Mesodermal cell (in vitro differentiated cells): ENCODE data around the gene ENOX2.
"Not testable (repeated sequence)": the region's sequence is repeated elsewhere in the genome, so short reads cannot be mapped to it uniquely, and the experiment has no call there.

Experiments used
- H3K27ac ChIP-seq: 2 replicates; pipeline ENCODE4 v1.7.0; 2013; ENCODE audit warnings: mild to moderate bottlenecking, low read depth, low read length, moderate library complexity; ENCODE audit not compliant: severe bottlenecking
- H3K36me3 ChIP-seq: 2 replicates; pipeline ENCODE4 v1.7.1; 2013; ENCODE audit warnings: mild to moderate bottlenecking, low read length, moderate library complexity; ENCODE audit not compliant: control insufficient read depth, insufficient read depth
- H3K4me1 ChIP-seq: one replicate; pipeline ENCODE4 v1.7.1; 2013; ENCODE audit warnings: mild to moderate bottlenecking, low read length; ENCODE audit not compliant: insufficient read depth, control insufficient read depth, poor library complexity, severe bottlenecking
- H3K4me3 ChIP-seq: 2 replicates; pipeline ENCODE4 v1.7.0; 2013; ENCODE audit warnings: low read length, control low read depth, mild to moderate bottlenecking; ENCODE audit not compliant: insufficient read depth, poor library complexity, severe bottlenecking; ENCODE audit errors: extremely low read depth
- H3K9me3 ChIP-seq: 2 replicates; pipeline ENCODE4 v1.7.1; 2013; ENCODE audit warnings: mild to moderate bottlenecking, low read length, moderate library complexity; ENCODE audit not compliant: control insufficient read depth
- WGBS, 2 experiments: methylation state at CpG; one replicate each; pipeline ENCODE4 v1.1.5; 2013; ENCODE audit warnings: missing lambda C conversion rate in 2 of 2; ENCODE audit not compliant: insufficient coverage in 2 of 2; 5-methylcytosine and 5-hydroxymethylcytosine counted together

ENOX2 gene

GRCh38 chrX:130719413-130719812, 183.6 kb downstream of the ENOX2 start:
- H3K9me3 ChIP-seq = no peaks in the 10 kb centered on the region
- WGBS, 2 experiments = 74% methylated on average over 4 of the region's 6 CpGs; no CpG with 5 or more reads in 1 of the 2 experiments
- no peak overlapping the region for H3K27ac ChIP-seq
- no peak overlapping the region for H3K4me3 ChIP-seq
- H3K36me3 ChIP-seq = no peaks in the 10 kb centered on the region
- H3K4me1 ChIP-seq = no peaks in the 10 kb centered on the region

- Histone ChIP-seq H3K9me3 (no peaks in the 10 kb centered on the region), H3K36me3 (no peaks in the 10 kb centered on the region), H3K4me1 (no peaks in the 10 kb centered on the region), H3K27ac (no peak overlapping the region), H3K4me3 (no peak overlapping the region)
- 14% methylated on average over 2 of the region's 4 CpGs; no CpG with 5 or more reads in 1 of the 2 experiments for WGBS, 2 experiments
These were observed 184.9 kb downstream of the ENOX2 start for GRCh38 chrX:130718137-130718536.

DNA sequence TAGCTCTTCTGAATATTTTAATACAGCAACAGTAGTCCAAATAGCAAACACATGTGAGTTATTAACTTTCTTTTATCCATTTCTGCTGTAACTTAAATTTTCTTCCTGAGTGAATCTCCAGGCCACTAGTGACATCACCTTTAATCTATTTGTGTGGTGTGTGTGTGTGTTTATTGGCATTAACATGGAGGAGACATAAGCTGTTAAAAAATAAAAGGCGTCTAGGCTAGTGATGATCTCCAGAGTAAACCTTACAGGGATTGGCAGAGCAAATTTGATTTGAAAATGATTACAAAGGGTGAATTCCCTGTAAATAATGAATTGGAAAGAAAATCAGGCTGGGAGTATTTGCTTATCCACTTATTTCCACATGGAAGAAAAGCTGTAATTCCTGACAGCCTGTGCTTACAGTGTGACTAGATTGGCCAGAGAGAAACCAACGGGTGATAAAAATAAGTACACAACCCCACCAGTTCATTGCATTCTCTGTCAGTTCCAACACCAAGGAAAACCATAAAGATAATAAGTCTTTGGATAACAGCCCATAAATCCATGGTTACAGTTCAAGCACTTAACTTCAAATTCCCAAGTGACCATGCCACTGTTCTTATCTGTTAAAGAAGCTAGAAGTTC, 186.1 kb downstream of the ENOX2 start:
- Histone ChIP-seq H3K36me3 (no peaks in the 10 kb centered on the region), H3K4me3 (no peak overlapping the region), H3K9me3 (no peaks in the 10 kb centered on the region), H3K27ac (no peak overlapping the region), H3K4me1 (no peaks in the 10 kb centered on the region)
- WGBS, 2 experiments = 100% methylated on average over 2 of the region's 2 CpGs; no CpG with 5 or more reads in 1 of the 2 experiments

DNA sequence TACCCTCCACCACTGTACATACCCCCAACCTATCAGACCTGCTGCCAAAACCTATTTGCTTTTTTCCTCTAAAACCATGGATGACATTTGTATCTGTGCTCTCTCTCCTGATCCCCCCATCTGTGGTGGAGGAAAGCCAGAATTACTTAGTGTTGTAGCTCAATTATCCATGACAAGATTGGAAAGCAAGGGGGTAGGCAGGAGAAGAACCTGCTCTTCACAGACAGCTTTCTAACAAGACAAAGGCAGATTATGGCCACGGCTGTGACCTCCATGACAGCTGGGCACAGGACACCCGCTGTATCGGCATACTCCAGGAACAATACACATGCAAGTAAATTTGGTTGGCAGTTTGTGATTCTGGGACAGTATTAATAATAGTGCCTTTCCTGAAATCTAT, 186.7 kb downstream of the ENOX2 start:
- H3K4me1 ChIP-seq = no peaks in the 10 kb centered on the region
- 87% methylated on average over 3 of the region's 3 CpGs; no CpG with 5 or more reads in 1 of the 2 experiments for WGBS, 2 experiments
- no peak overlapping the region for H3K4me3 ChIP-seq
- no peaks in the 10 kb centered on the region for H3K36me3 ChIP-seq
- no peaks in the 10 kb centered on the region for H3K9me3 ChIP-seq
- H3K27ac ChIP-seq = no peak overlapping the region

- 83 to 100% methylated on average over 1 of the region's 3 CpGs for WGBS, 2 experiments
- H3K4me3 ChIP-seq = no peak overlapping the region
- no peaks in the 10 kb centered on the region for H3K4me1 ChIP-seq
- H3K36me3 ChIP-seq = no peaks in the 10 kb centered on the region
- H3K9me3 ChIP-seq = no peaks in the 10 kb centered on the region
- H3K27ac ChIP-seq = no peak overlapping the region
These were observed 187.7 kb downstream of the ENOX2 start for GRCh38 chrX:130715299-130715698.

DNA sequence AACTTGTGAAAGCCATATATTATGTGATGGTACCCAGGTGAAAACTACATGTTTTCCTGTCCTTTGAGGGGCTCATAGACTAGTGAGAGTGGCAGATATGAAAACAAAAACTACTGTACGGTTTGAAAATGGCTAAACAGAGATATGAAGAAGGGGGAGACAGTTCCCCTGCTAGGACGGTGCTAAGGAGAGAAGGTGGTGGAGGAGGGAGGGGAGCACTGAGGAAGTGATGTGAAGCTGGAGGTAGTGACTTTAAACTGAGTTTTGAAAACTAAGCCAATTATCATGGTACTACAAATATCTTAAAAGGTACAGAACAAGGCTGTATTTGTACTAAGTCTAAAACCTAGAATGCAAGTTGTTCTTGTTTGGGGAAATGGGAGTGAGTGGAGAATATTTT, 188.3 kb downstream of the ENOX2 start:
- Histone ChIP-seq H3K4me3 (no peak overlapping the region), H3K27ac (no peak overlapping the region), H3K36me3 (no peaks in the 10 kb centered on the region), H3K9me3 (no peaks in the 10 kb centered on the region), H3K4me1 (no peaks in the 10 kb centered on the region)
- 77 to 100% methylated on average over 1 to 2 of the region's 2 CpGs for WGBS, 2 experiments

GRCh38 chrX:130714135-130714534, 188.9 kb downstream of the ENOX2 start:
- Histone ChIP-seq H3K36me3 (no peaks in the 10 kb centered on the region), H3K9me3 (no peaks in the 10 kb centered on the region), H3K4me3 (no peak overlapping the region), H3K4me1 (no peaks in the 10 kb centered on the region), H3K27ac (no peak overlapping the region)
- WGBS, 2 experiments = 83% methylated on average over 1 of the region's 3 CpGs; no CpG with 5 or more reads in 1 of the 2 experiments

GRCh38 chrX:130709178-130709577, 193.8 kb downstream of the ENOX2 start:
- H3K9me3 ChIP-seq, H3K27ac ChIP-seq, H3K4me3 ChIP-seq, H3K36me3 ChIP-seq, H3K4me1 ChIP-seq: not testable (repeated sequence)
- 83% methylated on average over 1 of the region's 6 CpGs; no CpG with 5 or more reads in 1 of the 2 experiments for WGBS, 2 experiments

- Histone ChIP-seq H3K9me3 (no peaks in the 10 kb centered on the region), H3K4me3 (no peak overlapping the region), H3K4me1 (peaks cover 5% of the 10 kb centered on the region), H3K27ac (no peak overlapping the region), H3K36me3 (no peaks in the 10 kb centered on the region)
- WGBS, 2 experiments = 75 to 90% methylated on average over 2 of the region's 3 CpGs
These were observed 197.4 kb downstream of the ENOX2 start for GRCh38 chrX:130705591-130705990.

DNA sequence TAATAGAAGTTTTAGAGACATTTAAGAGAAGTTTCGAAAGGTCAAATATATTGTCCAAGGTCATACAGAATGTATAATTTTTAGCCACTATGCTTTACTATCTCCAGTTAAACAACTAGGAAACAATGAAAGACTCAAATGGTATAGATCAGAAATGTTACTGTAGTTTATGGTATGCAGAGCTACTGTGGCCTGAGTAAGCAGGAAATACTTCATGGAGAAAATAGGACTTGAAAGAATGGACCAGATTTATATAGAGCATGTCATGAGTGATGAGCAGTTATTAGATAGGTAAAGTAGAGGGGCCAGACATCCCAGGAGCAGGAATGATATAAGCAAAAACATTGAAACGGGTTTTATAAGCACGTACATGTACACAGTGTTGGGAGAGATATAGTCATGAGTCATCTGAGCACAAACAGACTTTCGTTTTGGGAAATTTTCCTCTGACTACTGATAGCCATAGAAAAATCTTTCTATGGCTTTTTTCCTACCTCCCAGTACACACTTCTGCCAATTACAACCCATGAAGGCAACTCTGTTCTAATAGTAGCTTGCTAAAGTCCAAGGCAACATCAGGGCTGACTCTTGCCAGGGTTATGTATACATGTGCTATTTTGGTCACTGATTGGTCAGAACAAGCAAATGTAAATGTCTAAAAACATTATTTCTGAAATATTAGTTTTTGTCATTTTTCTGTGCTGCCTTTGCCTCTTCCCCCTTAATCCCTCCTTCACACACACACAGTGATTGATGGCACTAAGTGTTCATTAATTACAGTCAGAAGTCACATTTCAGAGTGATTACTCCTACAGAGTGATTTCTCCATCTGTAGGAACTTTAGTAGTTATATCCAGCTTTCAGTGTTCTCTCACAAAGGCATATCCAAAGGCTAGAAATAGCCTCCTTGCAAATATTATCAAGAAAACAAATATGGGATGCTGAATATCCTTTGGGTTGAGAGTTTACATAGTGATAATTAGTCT, 198.7 kb downstream of the ENOX2 start:
- Histone ChIP-seq H3K27ac (no peak overlapping the region), H3K4me3 (no peak overlapping the region), H3K9me3 (no peaks in the 10 kb centered on the region), H3K36me3 (no peaks in the 10 kb centered on the region), H3K4me1 (peaks cover 5% of the 10 kb centered on the region)
- 100% methylated on average over 1 of the region's 4 CpGs; no CpG with 5 or more reads in 1 of the 2 experiments for WGBS, 2 experiments
